Endothelial cell of umbilical vein (primary cell): Measurements from ENCODE around the gene SERGEF.

ENCODE experiments used
- CTCF ChIP-seq, 2 donors: IDR thresholded peaks; 1 replicate in 1 of 2; 2 replicates in 1 of 2; pipeline ENCODE4 v1.5.1; 2011; ENCODE audit warnings: low read length in 2 of 2, mild to moderate bottlenecking in 2 of 2, moderate library complexity in 2 of 2, control low read depth in 1 of 2, inconsistent platforms in 1 of 2, low read depth in 1 of 2; ENCODE audit not compliant: insufficient read depth in 1 of 2; ENCODE audit errors: extremely low read depth in 1 of 2
- EZH2 ChIP-seq: IDR thresholded peaks from 2 replicates; pipeline ENCODE4 v1.6.1; 2012; ENCODE audit warnings: borderline replicate concordance, low read depth, mild to moderate bottlenecking, moderate library complexity, low read length, inconsistent platforms; ENCODE audit not compliant: severe bottlenecking
- FOS ChIP-seq: IDR thresholded peaks from 2 replicates; pipeline ENCODE4 v1.6.1; 2011; ENCODE audit warnings: mild to moderate bottlenecking, low read length, moderate library complexity, borderline replicate concordance; ENCODE audit not compliant: insufficient read depth
- GATA2 ChIP-seq: IDR thresholded peaks from 2 replicates; pipeline ENCODE4 v1.7.0; 2011; ENCODE audit warnings: low read depth, mild to moderate bottlenecking, moderate library complexity, mixed read lengths, low read length; ENCODE audit not compliant: insufficient read length, insufficient read depth
- JUN ChIP-seq: IDR thresholded peaks from 2 replicates; pipeline ENCODE4 v1.6.1; 2011; ENCODE audit warnings: borderline replicate concordance, low read depth; ENCODE audit not compliant: insufficient read length, insufficient read depth
- MAX ChIP-seq: IDR thresholded peaks from 2 replicates; pipeline ENCODE4 v1.6.1; 2011; ENCODE audit not compliant: insufficient read depth, insufficient read length
- POLR2A ChIP-seq: IDR thresholded peaks from 2 replicates; pipeline ENCODE4 v1.6.1; 2012; ENCODE audit warnings: low read depth, mild to moderate bottlenecking, control low read depth, low read length
- POLR2AphosphoS5 ChIP-seq: IDR thresholded peaks from 2 replicates; pipeline ENCODE4 v1.6.1; 2012; ENCODE audit warnings: low read depth, mild to moderate bottlenecking, control low read depth, low read length, moderate library complexity; ENCODE audit not compliant: insufficient read depth

- TF ChIP-seq CTCF (IDR thresholded peaks at IDR 0.05; ENCODE audit: extremely low read depth in 1 of 2, insufficient read depth in 1 of 2, low read depth in 1 of 2, low read length in 2 of 2) (no peak), MAX (no peak), EZH2 (no peak), POLR2A (no peak), FOS (no peak), JUN (no peak), POLR2AphosphoS5 (no peak), GATA2 (no peak)
Observed at GRCh38 chr11:17783878-17784277, 229.0 kb downstream of the SERGEF start.
